ENCODE measurements around the gene NHSL2. TPM values are rescaled to one million over a fixed set of nuclear protein-coding genes. Genes with fewer than 3 reads are reported as not detected.
A peak's percentile ranks its signal among the peaks of the same experiment; 100 is the strongest.

Gene NHSL2
- total RNA-seq, 4 donors from 2014 or later: 16.2 to 26.5 (median 23.0) TPM

DNA sequence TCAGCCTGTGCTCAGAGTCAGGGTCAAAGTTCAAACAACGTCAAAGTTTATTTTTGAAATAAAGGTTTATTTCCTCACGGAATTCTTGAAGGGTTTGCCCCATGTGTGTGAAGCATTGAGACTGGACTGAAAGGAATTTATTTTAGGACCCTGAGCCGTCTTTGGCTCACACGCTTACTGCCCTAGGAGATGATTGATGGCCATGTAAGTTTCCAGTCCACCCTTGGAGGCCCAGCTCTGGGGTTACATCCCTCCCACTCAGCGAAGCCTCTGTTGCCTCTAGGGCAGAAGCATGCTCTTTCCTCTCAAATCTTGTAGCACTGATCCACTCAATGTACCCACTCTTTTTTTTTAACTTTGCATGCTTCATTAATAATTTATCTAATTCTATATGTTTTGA is 4.5 kb upstream of the NHSL2 start:
- no peak for TF ChIP-seq POLR2A (IDR thresholded peaks at IDR 0.05)
- TF ChIP-seq EP300 (IDR thresholded peaks at IDR 0.05): no peak
- TF ChIP-seq, protein P1, sequence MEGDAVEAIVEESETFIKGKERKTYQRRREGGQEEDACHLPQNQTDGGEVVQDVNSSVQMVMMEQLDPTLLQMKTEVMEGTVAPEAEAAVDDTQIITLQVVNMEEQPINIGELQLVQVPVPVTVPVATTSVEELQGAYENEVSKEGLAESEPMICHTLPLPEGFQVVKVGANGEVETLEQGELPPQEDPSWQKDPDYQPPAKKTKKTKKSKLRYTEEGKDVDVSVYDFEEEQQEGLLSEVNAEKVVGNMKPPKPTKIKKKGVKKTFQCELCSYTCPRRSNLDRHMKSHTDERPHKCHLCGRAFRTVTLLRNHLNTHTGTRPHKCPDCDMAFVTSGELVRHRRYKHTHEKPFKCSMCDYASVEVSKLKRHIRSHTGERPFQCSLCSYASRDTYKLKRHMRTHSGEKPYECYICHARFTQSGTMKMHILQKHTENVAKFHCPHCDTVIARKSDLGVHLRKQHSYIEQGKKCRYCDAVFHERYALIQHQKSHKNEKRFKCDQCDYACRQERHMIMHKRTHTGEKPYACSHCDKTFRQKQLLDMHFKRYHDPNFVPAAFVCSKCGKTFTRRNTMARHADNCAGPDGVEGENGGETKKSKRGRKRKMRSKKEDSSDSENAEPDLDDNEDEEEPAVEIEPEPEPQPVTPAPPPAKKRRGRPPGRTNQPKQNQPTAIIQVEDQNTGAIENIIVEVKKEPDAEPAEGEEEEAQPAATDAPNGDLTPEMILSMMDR (IDR thresholded peaks at IDR 0.05): no peak

DNA sequence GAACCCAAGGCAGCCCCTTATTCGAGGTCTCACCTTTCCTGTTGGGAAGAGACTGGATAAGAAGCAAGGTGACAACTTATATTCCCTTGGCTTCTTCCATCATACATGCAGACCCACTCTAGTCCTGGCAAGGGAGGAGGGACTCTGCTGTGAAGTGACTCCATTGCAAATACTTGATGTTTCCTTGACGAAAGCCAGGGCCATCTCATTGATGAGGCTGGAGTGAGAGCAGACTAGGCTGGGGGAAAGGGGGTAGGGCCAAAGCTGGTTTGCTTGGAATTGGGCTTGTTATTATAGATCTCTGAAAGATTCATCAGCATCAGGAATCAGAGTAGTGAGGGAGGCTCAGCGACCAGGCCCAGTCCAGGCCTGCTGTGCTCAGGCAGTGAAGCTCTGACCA is 2.3 kb upstream of the NHSL2 start:
- 73 to 74% methylated on average over 2 to 3 of the region's 3 CpGs for WGBS, 2 donors
- Histone ChIP-seq H3K9me3 (no peaks in the 10 kb centered on the region), H3K27me3 (peaks cover 0 to 47% of the 10 kb centered on the region in 2 donors), H3K4me3 (no peak overlapping the region), H3K4me1 (peaks cover 0 to 10% (median 0%) of the 10 kb centered on the region in 4 donors), H3K36me3 (no peaks in the 10 kb centered on the region), H3K27ac (no peak overlapping the region)
- no peak for TF ChIP-seq POLR2A (IDR thresholded peaks at IDR 0.05)
- TF ChIP-seq EP300 (IDR thresholded peaks at IDR 0.05): no peak
- TF ChIP-seq, protein P1 (IDR thresholded peaks at IDR 0.05): no peak
- DNase-seq (ENCODE audit: low spot score in 2 of 2): no peak

More for the DNA sequence above, 4.5 kb upstream of the NHSL2 start:
- WGBS, 2 donors: 39 to 61% methylated on average over 5 of the region's 5 CpGs
- H3K4me1 ChIP-seq: peaks cover 0 to 2% (median 0%) of the 10 kb centered on the region in 4 donors
- no peak overlapping the region for H3K4me3 ChIP-seq
- H3K9me3 ChIP-seq: no peaks in the 10 kb centered on the region
- no peaks in the 10 kb centered on the region for H3K36me3 ChIP-seq
- H3K27me3 ChIP-seq: peaks cover 0 to 34% of the 10 kb centered on the region in 2 donors
- no peak for DNase-seq (ENCODE audit: low spot score in 2 of 2)
- no peak overlapping the region for H3K27ac ChIP-seq

DNA sequence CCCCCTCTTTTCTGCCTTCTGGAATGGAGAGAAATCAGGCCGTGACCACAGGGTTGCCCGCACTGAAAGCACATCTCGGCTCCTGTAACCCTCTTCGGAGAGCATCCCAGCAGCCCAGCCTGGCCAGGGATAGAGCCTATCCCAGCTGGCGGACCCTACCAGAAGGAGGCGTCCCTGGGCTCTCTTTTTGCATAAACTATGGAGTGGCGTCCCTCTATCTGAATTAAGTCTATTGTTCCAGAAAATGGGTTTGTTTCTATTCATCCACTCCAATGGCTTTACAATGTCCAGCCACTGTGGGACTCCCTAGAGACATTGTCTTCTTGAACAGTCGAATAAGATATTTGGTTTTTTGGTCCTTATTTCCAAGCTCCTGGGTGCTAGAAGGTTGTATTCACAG is 689 bp upstream of the NHSL2 start:
- 0 to 55% methylated on average over 3 to 8 of the region's 8 CpGs for WGBS, 2 donors
- Histone ChIP-seq H3K36me3 (no peaks in the 10 kb centered on the region), H3K27me3 (peaks cover 0 to 50% of the 10 kb centered on the region in 2 donors), H3K27ac (peak overlapping the region in 1 of 4 donors; percentile 86), H3K4me3 (peak overlapping the region; percentile 22 to 64 (median 31)), H3K9me3 (no peaks in the 10 kb centered on the region), H3K4me1 (peaks cover 0 to 10% (median 0%) of the 10 kb centered on the region in 4 donors)
- peak; percentile 32 to 49 for DNase-seq (ENCODE audit: low spot score in 2 of 2)
- TF ChIP-seq POLR2A (IDR thresholded peaks at IDR 0.05) (no peak), EP300 (IDR thresholded peaks at IDR 0.05) (no peak)
- TF ChIP-seq, protein P1 (IDR thresholded peaks at IDR 0.05): peak in 1 of 5 experiments; percentile 20

DNA sequence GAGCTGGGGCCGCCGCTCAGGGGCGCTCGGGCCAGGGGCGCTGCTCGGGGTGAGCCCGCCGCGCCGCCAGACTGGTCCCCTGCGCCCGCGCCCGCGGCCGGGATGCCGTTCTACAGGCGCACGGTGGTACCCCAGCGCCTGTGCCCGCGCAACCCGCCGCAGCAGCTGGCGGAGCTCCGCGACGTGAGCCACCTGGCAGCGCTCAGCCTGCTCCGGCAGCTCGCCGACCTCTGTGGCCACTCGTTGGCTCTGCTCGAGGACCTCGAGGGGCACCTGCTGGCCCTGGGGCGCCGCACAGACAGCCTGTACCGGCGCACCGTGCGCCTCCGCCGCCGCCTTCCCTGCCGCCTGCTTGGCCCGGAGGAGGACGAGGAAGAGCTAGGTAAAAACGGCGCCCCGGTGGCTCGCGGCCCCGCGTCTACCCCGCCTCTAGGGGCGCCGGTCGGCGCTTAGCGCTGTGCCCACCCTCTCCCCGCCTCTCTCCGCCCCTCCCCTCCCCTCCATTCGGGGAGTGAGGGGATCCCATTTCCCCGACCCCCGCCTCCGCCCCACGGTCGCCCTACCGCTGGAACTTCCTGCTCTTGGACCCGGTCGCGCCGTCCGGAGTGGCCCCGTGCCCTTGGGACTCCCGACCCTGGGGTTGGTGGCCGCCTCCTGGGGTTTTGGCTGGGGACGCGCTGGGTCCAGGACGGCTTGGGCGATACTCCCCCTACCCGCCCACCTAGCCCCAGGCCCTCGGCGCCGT is 513 bp downstream of the NHSL2 start:
- Histone ChIP-seq H3K4me1 (peaks cover 0 to 10% (median 0%) of the 10 kb centered on the region in 4 donors), H3K27me3 (peaks cover 0 to 50% of the 10 kb centered on the region in 2 donors), H3K27ac (peak overlapping the region in 3 of 4 donors; percentile 56 to 86 (median 60)), H3K4me3 (peak overlapping the region; percentile 18 to 64 (median 31)), H3K36me3 (no peaks in the 10 kb centered on the region), H3K9me3 (no peaks in the 10 kb centered on the region)
- peak in 1 of 2 donors; percentile 8 for TF ChIP-seq EP300 (IDR thresholded peaks at IDR 0.05)
- TF ChIP-seq POLR2A (IDR thresholded peaks at IDR 0.05): no peak
- TF ChIP-seq, protein P1 (IDR thresholded peaks at IDR 0.05): peak in 4 of 5 experiments; percentile 13 to 36 (median 22)
- no peak for DNase-seq (ENCODE audit: low spot score in 2 of 2)
- 45% methylated on average over 52 of the region's 85 CpGs; no CpG with 5 or more reads in 1 of the 2 donors for WGBS, 2 donors

DNA sequence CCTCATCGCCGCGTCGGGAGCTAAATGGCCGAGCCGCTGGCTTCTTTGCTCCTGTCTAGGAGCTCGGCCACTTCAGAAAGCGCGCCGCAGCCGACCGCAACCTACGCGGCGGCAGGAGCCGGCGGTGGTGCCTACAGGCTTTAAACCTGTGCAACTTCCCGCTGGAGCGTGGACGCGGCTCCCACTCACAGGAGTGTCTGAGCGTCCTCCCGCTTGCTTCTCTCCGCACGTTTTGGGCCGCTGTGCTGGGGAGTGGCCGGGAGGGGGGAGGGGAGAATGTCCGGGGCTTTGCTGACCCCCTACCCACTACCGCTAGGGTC is 1.0 kb downstream of the NHSL2 start:
- peaks cover 0 to 44% of the 10 kb centered on the region in 2 donors for H3K27me3 ChIP-seq
- H3K4me1 ChIP-seq: peaks cover 0 to 10% (median 0%) of the 10 kb centered on the region in 4 donors
- no peaks in the 10 kb centered on the region for H3K36me3 ChIP-seq
- DNase-seq (ENCODE audit: low spot score in 2 of 2): no peak
- H3K27ac ChIP-seq: peak overlapping the region in 3 of 4 donors; percentile 56 to 86 (median 60)
- TF ChIP-seq, protein P1 (IDR thresholded peaks at IDR 0.05): no peak
- TF ChIP-seq EP300 (IDR thresholded peaks at IDR 0.05) (no peak), POLR2A (IDR thresholded peaks at IDR 0.05) (no peak)
- H3K9me3 ChIP-seq: no peaks in the 10 kb centered on the region
- H3K4me3 ChIP-seq: peak overlapping the region; percentile 18 to 64 (median 31)
- 17 to 69% methylated on average over 1 to 29 of the region's 29 CpGs for WGBS, 2 donors
